22Rv1 (cell line): ENCODE results near the gene SETD2.
"Not testable (repeated sequence)": the region's sequence is repeated elsewhere in the genome, so short reads cannot be mapped to it uniquely, and the experiment has no call there.

Source experiments
- ZFX ChIP-seq: fragments of 450-650 bp; IDR thresholded peaks from 2 replicates; pipeline ENCODE4 v1.6.1; 2017; ENCODE audit warnings: antibody characterized with exemption, borderline replicate concordance
- TF ChIP-seq, protein P1 (sequence below): fragments of 450-650 bp; IDR thresholded peaks from 2 replicates; pipeline ENCODE4 v1.5.1; 2017; ENCODE audit warnings: mild to moderate bottlenecking

DNA sequence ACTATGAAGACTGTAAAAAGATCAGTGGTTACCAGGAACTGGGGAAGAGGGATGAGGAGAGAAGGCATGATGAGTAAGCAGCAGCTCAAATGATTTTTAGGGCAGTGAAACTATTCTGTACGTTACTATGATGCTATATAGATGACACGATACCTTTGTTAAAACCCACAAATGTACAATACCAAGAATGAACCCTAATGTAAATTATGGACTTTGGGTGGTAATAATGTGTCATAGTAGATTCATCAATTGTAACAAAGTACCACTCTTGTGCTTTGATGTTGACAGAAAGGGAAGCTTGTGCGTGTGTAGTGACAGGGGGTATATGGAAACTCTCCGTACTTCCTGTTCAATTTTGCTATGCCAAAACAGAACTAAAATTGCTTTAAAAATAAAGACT lies 132.9 kb downstream of the SETD2 start:
- TF ChIP-seq, protein P1, sequence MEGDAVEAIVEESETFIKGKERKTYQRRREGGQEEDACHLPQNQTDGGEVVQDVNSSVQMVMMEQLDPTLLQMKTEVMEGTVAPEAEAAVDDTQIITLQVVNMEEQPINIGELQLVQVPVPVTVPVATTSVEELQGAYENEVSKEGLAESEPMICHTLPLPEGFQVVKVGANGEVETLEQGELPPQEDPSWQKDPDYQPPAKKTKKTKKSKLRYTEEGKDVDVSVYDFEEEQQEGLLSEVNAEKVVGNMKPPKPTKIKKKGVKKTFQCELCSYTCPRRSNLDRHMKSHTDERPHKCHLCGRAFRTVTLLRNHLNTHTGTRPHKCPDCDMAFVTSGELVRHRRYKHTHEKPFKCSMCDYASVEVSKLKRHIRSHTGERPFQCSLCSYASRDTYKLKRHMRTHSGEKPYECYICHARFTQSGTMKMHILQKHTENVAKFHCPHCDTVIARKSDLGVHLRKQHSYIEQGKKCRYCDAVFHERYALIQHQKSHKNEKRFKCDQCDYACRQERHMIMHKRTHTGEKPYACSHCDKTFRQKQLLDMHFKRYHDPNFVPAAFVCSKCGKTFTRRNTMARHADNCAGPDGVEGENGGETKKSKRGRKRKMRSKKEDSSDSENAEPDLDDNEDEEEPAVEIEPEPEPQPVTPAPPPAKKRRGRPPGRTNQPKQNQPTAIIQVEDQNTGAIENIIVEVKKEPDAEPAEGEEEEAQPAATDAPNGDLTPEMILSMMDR, result not testable (repeated sequence)
- TF ChIP-seq ZFX, result not testable (repeated sequence)
